Choroid plexus epithelial cell (primary cell): ENCODE measurements around the gene RAB11A.

ENCODE experiments used
- DNase-seq: peaks from one replicate; pipeline ENCODE4 v3.0.0-alpha.2; 2010; ENCODE audit warnings: low read depth
- H3K4me3 ChIP-seq: 2 replicates; pipeline ENCODE4 v1.5.1; 2011; ENCODE audit warnings: low read depth, mild to moderate bottlenecking, control low read depth, low read length, moderate library complexity
- CTCF ChIP-seq: conservative IDR thresholded peaks from 2 replicates; pipeline ENCODE4 v1.5.1; 2011; ENCODE audit warnings: low read depth, mild to moderate bottlenecking, control low read depth, inconsistent platforms, low read length, moderate library complexity

Gene RAB11A

GRCh38 chr15:65888981-65889380 lies 19.7 kb downstream of the RAB11A start:
- no peak for TF ChIP-seq CTCF
- no peak for DNase-seq
- no peak overlapping the region for H3K4me3 ChIP-seq

GRCh38 chr15:65893060-65893459 lies 23.8 kb downstream of the RAB11A start:
- no peak for DNase-seq
- TF ChIP-seq CTCF = no peak
- H3K4me3 ChIP-seq = no peak overlapping the region

- peak; percentile 65 for DNase-seq
- H3K4me3 ChIP-seq = no peak overlapping the region
- no peak for TF ChIP-seq CTCF
Observed at GRCh38 chr15:65896236-65896635, 26.9 kb downstream of the RAB11A start.

- DNase-seq = no peak
- TF ChIP-seq CTCF = no peak
- no peak overlapping the region for H3K4me3 ChIP-seq
Observed at GRCh38 chr15:65900488-65900887, 31.2 kb downstream of the RAB11A start.

- H3K4me3 ChIP-seq = no peak overlapping the region
- no peak for TF ChIP-seq CTCF
- DNase-seq = no peak
Observed at GRCh38 chr15:65901336-65901735, 32.0 kb downstream of the RAB11A start.

GRCh38 chr15:65901836-65902235 lies 32.5 kb downstream of the RAB11A start:
- no peak overlapping the region for H3K4me3 ChIP-seq
- DNase-seq = no peak
- no peak for TF ChIP-seq CTCF

GRCh38 chr15:65902373-65902772 lies 33.1 kb downstream of the RAB11A start:
- H3K4me3 ChIP-seq = no peak overlapping the region
- DNase-seq = peak; percentile 27

More at GRCh38 chr15:65902373-65902772, 33.1 kb downstream of the RAB11A start:
- no peak for TF ChIP-seq CTCF
